ENCODE data around the gene HDAC4.
"Not testable (repeated sequence)": the region's sequence is repeated elsewhere in the genome, so short reads cannot be mapped to it uniquely, and the experiment has no call there.

HDAC4 gene

GRCh38 chr2:239041062-239041461 lies 359.8 kb downstream of the HDAC4 start:
- no peak for DNase-seq (ENCODE audit: low read depth)

GRCh38 chr2:239040152-239040761 lies 360.6 kb downstream of the HDAC4 start:
- no peak for DNase-seq (ENCODE audit: low read depth)

DNA sequence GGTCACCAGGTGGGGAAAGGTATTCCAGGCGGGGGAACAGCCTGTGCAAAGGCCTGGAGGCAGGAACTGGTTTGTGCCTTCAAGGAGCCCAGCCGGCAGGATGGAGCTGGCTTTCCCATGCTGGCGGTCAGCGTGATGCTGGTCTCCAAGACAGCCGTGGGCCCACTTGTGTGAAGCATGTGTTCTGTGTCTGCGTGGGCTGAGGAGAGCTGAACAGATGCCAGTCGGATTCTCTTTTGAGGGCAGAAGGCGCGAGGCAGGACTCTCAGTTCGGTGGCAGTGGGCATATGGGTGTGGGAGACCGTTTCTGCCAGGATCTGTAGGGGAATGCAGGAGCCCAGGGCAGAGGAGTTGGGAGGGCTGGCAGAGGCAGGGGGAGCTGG lies 361.4 kb downstream of the HDAC4 start:
- no peak for DNase-seq (ENCODE audit: low read depth)

- DNase-seq (ENCODE audit: low read depth), result no peak
Observed at GRCh38 chr2:239038773-239039478, 361.9 kb downstream of the HDAC4 start.

GRCh38 chr2:239038284-239038683 lies 362.5 kb downstream of the HDAC4 start:
- not testable (repeated sequence) for DNase-seq (ENCODE audit: low read depth)

GRCh38 chr2:239037559-239037910 lies 363.3 kb downstream of the HDAC4 start:
- DNase-seq (ENCODE audit: low read depth), result no peak

- no peak for DNase-seq (ENCODE audit: low read depth)
Observed at GRCh38 chr2:239036819-239037558, 363.8 kb downstream of the HDAC4 start.

DNA sequence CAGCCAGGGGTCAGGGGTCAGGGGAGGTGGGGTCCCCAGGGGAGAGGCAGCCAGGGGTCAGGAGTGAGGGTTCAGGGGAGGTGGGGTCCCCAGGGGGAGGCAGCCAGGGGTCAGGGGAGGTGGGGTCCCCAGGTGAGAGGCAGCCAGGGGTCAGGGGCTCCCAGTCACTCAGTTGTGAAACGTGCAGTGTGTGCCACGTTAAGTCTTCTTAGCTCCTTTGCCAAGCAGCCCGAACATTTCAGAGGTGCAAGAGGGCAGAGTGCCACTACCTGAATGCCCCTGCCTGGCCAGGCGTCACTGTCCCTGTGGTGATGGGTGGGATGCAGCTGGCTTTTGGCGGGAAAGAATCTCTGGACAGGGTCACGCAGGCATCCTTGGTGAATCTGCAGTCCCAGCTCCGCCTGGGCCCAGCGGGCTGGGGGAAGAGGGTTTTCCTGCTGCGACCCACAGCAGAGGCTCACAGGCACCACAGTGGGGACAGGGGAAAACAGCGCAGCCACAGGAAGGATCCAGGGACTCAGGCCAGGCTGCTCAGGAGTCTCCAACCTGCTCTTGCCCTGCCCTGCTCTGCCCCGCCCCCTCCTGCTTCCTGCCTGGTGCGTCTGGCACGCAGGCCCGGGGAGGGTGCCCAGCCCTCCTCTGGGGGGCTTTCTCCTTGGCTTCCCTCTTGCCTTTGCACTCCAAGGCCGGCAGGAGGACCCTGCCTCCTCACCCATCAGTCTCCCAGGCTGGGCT lies 364.7 kb downstream of the HDAC4 start:
- no peak for DNase-seq (ENCODE audit: low read depth)

GRCh38 chr2:239035361-239035814 lies 365.4 kb downstream of the HDAC4 start:
- DNase-seq (ENCODE audit: low read depth), result no peak

GRCh38 chr2:239034561-239035341 lies 366.1 kb downstream of the HDAC4 start:
- no peak for DNase-seq (ENCODE audit: low read depth)

DNA sequence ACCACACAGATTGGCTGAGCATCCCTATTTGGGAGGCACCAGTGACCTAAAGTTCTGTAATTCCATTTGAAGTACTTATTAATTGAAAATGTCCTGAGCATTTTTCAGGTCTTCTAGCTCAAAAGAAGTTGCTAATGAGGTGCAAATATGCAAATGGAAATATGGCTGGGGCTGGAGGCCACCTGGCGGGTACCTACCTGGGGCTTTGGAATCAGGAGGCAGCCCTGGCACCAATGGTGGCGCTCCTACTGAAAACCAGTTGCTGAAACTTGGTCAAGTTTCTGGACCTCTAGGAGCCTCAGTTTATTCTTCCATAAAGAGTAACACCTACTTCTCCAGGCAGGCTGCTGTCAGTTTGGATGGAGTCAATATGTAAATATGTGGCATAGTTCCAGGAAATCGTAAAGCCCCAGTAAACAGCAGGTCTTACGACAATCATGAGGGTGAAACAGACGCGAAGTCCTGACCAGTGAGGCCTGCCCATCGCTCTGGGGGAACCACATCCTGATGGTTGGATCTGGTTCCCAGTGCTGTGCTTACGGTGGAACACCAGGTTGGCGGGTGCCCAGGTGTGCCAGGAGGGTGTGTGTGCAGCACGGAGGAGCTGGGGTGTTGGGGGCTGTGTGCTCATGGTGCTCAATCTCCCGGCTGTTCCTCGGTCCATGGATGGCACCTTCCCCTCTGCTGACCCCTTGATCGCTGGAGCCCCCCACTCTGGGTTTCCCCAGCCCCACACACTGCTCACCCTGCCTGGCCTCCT lies 366.8 kb downstream of the HDAC4 start:
- no peak for DNase-seq (ENCODE audit: low read depth)

GRCh38 chr2:239029958-239030357 lies 370.9 kb downstream of the HDAC4 start:
- DNase-seq (ENCODE audit: low read depth), result no peak

DNA sequence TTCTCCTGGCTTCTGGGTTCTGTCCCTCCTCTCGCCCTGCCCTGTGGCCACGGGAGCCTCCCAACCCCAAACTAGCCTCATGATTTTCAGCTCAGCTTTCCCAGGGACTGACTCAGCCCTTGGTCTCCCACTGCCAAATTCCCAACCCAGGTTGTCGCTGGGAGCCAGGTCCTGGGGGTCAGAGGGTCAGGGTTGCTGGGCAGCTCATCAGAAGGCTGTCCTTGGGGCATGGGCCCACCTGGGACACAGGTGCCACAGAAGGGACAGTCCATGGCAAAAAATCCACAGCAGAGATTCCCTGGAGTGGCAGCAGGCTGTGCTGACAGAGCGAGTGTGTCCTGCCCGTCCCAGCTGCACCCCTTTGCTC lies 372.6 kb downstream of the HDAC4 start:
- no peak for DNase-seq (ENCODE audit: low read depth)

GRCh38 chr2:239027391-239028252 lies 373.2 kb downstream of the HDAC4 start:
- DNase-seq (ENCODE audit: low read depth), result no peak

DNA sequence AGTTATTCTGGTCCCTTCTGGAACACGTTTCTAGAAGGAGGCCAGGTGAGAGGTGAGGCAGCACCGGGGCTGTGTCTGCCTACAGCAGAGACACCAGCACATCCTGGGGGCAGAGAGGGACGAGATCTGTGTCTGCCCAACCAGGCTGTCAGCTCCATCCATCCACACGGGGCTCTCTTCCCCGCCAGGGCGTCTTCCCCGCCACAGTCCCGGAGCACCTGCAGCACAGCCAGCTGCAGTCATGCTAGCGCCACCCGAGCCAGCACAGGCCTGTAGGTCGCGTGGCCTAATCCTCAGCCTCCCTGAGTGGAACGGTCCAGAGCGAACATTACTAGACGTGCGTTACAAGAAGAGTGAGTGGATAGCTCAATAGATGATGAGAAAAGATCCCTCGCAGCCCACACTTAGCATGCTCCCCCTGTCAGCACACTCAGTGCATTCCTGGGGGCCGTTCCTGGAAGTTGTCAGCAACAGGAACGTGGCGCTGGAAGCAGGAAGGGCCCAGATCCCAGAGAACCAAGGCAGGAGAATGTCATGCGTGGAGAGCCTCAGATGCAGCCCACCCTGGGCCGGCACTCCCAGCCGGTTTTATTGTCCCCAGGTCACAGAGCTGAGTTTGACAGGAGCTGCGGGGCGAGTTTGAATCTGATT lies 374.0 kb downstream of the HDAC4 start:
- no peak for DNase-seq (ENCODE audit: low read depth)

DNA sequence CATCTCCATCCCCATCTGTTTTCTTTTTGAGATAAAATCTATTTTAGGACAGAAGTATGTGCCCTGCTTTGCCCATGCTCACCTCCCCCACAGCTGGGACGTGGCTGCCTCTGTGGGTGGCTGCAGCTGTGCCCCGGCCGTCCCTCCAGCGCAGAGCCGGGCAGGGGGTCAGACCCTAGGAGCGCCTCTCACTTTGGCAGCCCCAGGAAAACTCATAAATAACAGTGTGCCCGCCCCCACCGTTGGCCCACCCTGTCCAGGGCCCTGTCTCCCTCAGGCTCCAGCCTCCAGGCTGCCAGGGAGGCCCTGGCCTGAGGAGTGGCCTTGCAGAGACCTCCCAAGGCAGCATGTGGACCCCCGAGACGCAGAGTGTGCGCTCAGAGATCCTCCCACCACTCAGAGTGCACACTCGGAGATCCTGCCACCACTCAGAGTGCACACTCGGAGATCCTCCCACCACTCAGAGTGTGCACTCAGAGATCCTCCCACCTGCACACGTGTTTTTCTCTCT lies 374.8 kb downstream of the HDAC4 start:
- no peak for DNase-seq (ENCODE audit: low read depth)

DNA sequence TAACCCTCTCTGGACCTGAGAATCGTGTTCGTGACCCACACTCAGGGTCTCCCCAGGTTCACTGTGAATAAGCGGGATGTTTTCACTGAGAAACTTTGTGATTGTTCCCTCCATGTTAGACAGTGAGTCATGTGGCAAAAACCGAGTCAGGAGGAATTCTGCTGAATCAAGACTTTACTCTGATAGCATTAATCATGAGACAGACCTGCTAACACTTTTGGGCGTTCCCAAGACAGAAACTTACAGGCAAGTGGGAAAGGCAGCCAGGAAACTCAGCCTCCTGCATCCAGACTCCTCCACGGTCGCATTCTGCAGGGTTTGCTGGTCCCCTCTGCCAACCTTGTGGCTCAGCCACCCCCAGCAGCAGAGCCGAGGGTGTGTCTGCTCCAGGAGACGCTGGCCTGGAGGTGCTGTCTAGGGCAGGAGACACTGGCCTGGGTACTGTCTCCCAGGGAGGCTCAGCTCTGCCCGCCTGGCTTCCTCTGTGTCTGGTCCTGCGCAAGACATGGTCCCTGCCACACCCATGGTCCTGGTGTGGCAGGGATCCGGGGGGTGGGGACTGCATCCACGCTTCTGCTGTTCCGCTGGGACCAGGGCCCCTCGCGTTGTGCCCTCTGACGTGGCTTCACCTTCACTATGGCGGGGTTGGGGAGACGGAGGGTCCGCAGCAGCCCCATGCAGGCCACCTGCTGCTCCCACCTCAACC lies 375.6 kb downstream of the HDAC4 start:
- DNase-seq (ENCODE audit: low read depth), result peak; percentile 6

DNA sequence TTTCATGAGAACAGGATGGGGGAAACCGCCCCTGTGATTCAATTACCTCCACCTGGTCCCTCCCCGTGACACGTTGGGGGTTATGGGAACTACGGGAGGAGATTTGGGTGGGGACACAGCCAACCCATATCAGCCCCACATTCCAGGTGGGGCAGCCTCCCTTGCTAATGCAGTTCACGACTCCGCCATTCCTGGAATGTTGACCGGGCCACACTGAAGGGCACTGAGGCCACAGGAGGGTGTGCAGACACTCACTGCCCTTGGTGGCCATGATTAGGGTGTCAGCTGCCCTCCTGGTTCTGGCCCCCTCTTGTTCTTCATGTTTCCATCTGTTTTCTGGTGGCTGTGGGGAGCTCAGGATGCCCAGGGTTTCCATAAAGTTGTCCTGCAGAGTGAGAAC lies 376.6 kb downstream of the HDAC4 start:
- no peak for DNase-seq (ENCODE audit: low read depth)
